Skeletal muscle satellite cell (primary cell): ENCODE measurements around the gene SFT2D2.

Experiments used
- H3K27me3 ChIP-seq: 2 replicates; pipeline ENCODE4 v1.7.0; 2013; ENCODE audit warnings: low read length; ENCODE audit not compliant: control insufficient read depth, insufficient read depth
- H3K36me3 ChIP-seq: 2 replicates; pipeline ENCODE4 v1.7.0; 2013; ENCODE audit warnings: mild to moderate bottlenecking, control low read depth, low read length; ENCODE audit not compliant: insufficient read depth
- H3K4me1 ChIP-seq: 2 replicates; pipeline ENCODE4 v1.7.0; 2013; ENCODE audit warnings: low read length; ENCODE audit not compliant: control insufficient read depth, insufficient read depth
- H3K4me2 ChIP-seq: 2 replicates; pipeline ENCODE4 v1.7.0; 2013; ENCODE audit warnings: mild to moderate bottlenecking, low read length
- H3K4me3 ChIP-seq: 2 replicates; pipeline ENCODE4 v1.7.0; 2013; ENCODE audit warnings: low read length
- H3K9ac ChIP-seq: 2 replicates; pipeline ENCODE4 v1.7.0; 2013; ENCODE audit warnings: mild to moderate bottlenecking, low read depth, low read length, moderate library complexity
- H3K9me3 ChIP-seq: replicated peaks from 2 replicates; pipeline ENCODE4 v1.7.0; 2013; ENCODE audit warnings: mild to moderate bottlenecking, control low read depth, low read length

SFT2D2 gene

DNA sequence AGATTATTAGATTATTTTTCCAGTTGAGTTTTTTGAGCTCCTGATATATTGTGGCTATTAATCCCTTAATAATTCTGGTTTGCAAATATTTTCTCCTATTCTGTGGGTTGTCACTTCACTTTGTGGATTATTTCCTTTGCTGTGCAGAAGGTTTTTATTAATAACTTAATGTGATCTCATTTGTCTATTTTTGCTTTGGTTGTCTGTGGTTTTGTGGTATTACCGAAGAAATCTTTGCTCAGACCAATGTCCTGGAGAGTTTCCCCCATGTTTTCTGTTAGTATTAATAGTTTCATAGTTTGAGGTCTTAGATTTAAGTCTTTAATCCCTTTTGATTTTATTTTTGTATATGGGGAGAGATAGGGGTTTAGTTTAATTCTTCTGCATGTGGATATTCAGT, 47.8 kb downstream of the SFT2D2 start:
- Histone ChIP-seq H3K4me2 (no peak overlapping the region), H3K36me3 (no peaks in the 10 kb centered on the region), H3K4me3 (no peak overlapping the region), H3K27me3 (no peaks in the 10 kb centered on the region), H3K9me3 (peaks cover 3% of the 10 kb centered on the region), H3K9ac (no peak overlapping the region), H3K4me1 (no peaks in the 10 kb centered on the region)

DNA sequence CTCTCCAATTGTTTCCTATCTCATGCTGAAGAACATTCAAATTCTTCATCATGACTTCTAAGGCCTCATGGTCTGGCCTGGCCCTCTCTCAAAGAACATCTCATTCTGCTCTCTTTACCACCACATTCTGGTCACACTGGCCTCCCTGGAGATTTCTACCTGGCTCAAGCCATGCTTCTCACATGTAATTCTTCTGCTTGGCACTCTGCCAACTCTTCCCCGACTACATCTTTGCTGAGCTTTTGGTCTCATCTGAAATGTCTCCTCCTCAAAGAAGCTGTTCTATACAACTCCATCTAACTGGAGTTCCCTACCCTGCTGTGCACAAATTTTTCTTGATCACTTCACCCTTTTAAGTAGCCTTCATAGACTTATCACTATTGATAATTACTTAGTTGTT, 53.4 kb downstream of the SFT2D2 start:
- no peak overlapping the region for H3K9ac ChIP-seq

DNA sequence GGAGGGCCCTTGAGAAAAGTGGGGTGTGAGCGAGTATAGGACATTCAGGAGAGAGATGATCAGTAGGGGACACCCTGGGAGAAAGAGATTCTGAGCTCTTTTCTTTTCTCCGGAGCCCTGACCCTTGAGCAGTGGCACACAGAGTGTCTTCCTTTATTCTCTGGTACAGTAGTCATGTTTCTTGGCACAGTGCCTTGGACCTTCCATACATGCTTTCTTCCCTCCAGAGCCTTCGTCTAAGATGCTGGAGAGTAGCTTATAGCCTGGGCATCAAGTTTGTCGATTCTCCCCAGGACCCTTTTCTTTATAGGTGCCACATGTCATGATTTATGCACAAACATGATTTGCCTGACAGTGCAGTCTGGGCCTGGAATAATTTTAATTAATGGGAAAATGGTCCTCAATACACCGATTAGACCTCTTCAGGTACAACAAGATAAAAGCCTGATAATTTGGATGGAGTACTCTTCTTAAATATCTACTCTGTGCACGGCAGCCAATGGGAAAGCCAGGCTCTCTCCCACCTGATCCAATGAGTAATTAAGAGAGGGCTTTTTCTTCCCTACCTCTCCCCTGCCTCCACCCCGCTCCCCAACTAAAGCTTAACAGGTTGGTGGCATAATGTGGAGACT, 54.6 kb downstream of the SFT2D2 start, which contains the start of gene TBX19:
Gene TBX19 (plus strand): TSS at position 582 of the 632 bp plus-strand sequence. CDS start 214 bp downstream, outside the sequence.
- no peaks in the 10 kb centered on the region for H3K36me3 ChIP-seq
- H3K4me2 ChIP-seq, result no peak within 1 kb of the TSS
- H3K4me1 ChIP-seq, result no peaks in the 10 kb centered on the region
- H3K9ac ChIP-seq, result no peak within 1 kb of the TSS
- peaks cover 3% of the 10 kb centered on the region for H3K9me3 ChIP-seq
- H3K4me3 ChIP-seq, result no peak within 1 kb of the TSS
- no peaks in the 10 kb centered on the region for H3K27me3 ChIP-seq

More for the DNA sequence above, 53.4 kb downstream of the SFT2D2 start:
- peaks cover 3% of the 10 kb centered on the region for H3K9me3 ChIP-seq
- H3K36me3 ChIP-seq, result no peaks in the 10 kb centered on the region
- no peak overlapping the region for H3K4me3 ChIP-seq
- H3K4me1 ChIP-seq, result no peaks in the 10 kb centered on the region
- H3K4me2 ChIP-seq, result no peak overlapping the region
- no peaks in the 10 kb centered on the region for H3K27me3 ChIP-seq

DNA sequence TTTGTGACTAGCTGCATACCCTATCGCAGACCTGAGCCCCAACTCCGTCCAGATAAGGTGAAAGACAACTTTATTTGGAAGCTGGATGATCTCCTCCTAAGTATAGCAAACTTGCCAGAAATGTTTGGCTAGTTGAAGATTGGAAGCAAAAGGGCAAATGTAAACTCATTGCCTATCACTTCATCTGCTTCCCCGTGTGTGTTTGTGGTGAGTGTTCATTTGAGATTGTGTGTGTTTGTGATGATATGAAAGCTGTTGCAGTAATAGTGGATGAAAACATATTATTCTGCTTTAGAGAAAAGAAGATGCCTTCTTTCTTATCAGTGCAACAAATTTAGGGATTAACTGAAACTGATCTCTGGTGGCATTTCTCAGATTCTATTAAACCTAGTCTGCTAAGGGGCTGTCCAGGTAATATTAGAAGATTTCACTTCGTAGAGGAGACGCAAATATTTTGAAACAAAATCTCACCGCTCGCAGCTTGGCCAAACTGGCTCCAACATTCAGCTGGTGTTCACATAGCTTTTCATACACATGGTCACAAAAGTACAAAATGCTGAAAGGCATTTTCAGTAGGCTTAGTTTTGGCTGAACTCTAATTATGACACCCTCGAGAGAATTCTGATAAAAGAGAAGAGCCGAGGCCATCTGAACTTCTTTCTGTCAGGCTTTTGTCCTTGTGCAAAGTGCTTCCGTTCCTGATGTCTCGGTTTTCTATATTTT, 56.0 kb downstream of the SFT2D2 start:
- Histone ChIP-seq H3K9ac (no peak overlapping the region), H3K4me2 (no peak overlapping the region), H3K4me1 (no peaks in the 10 kb centered on the region), H3K4me3 (no peak overlapping the region), H3K9me3 (peaks cover 3% of the 10 kb centered on the region), H3K36me3 (no peaks in the 10 kb centered on the region), H3K27me3 (no peaks in the 10 kb centered on the region)

DNA sequence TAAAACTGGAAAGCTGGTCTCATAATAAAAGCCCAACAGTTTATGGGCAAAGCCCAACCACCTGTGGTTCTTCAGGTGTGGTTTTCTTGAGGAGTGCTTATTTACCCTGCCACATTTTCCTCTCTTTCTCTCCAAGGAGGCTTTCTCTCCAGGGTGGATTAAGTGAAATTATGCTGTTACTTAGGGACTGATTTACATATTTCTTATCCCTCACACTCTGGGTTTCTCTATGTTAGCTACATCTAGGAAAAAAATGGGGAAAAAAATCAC, 59.7 kb downstream of the SFT2D2 start:
- Histone ChIP-seq H3K4me2 (no peak overlapping the region), H3K9ac (no peak overlapping the region), H3K9me3 (no peaks in the 10 kb centered on the region), H3K4me1 (peaks cover 3% of the 10 kb centered on the region), H3K4me3 (no peak overlapping the region), H3K36me3 (no peaks in the 10 kb centered on the region), H3K27me3 (no peaks in the 10 kb centered on the region)

DNA sequence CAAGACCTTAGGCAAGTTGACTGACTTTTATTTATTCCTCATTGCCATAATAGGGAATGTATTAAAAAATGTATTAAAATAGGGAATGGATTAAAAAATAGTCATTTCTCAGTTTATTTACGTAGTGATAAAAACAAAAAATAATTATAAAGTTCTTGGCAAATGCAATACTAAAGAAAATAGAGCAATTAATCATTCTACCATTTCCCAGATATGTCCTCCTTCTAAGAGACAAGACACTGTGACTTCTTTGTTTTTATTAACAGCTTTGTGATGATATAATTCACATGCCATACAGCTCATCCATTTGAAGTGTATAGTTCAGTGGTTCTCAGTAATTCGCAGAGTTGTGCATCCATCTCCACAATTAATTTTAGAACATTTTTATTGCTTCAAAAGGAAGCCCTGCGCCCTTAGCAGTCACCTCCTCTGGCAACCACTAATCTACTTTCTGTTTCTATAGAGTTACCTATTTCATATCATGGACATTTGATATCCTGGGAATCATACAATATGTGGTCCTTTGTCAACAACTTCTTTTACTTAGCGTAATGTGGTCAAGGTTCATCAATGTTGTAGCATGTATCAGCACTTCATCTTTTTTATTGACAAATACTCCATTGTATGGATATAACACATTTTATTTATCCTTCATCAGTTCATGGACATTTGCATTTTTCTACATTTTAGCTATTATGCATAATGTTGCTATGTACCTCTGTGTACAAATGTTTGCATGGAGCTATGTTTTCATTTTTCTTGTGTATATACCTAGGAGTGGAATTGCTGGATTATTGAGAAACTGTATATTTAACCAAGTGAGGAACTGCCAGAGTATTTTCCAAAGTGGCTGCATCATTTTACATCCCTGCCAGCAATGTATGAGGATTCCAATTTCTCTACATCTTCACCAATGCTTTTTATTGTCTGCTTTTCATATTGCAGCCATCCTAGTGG, 60.4 kb downstream of the SFT2D2 start:
- Histone ChIP-seq H3K4me3 (no peak overlapping the region), H3K36me3 (no peaks in the 10 kb centered on the region), H3K9ac (no peak overlapping the region), H3K4me1 (peaks cover 3% of the 10 kb centered on the region), H3K27me3 (no peaks in the 10 kb centered on the region), H3K4me2 (no peak overlapping the region), H3K9me3 (no peaks in the 10 kb centered on the region)

DNA sequence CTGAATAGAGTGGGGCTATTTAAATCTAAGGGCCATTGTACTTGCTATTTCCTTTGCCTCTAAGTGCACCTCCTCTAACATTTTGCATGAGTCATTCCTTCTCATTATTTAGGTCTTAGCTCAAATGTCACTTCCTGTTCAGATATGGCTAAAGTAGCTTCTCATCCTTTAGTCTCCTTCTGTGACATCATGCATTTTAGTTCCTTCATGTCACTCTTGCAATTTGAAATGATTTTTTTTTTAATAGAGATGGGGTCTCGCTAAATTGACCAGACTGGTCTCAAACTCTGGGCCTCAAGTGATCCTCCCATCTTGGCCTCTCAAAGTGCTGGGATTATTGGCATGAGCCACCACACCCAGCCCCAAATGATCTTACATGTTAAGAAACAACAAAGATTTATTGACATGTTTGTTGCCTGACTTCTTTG, 61.4 kb downstream of the SFT2D2 start:
- Histone ChIP-seq H3K4me3 (no peak overlapping the region), H3K9me3 (no peaks in the 10 kb centered on the region), H3K4me2 (no peak overlapping the region), H3K9ac (no peak overlapping the region), H3K27me3 (no peaks in the 10 kb centered on the region), H3K4me1 (peaks cover 3% of the 10 kb centered on the region), H3K36me3 (no peaks in the 10 kb centered on the region)

DNA sequence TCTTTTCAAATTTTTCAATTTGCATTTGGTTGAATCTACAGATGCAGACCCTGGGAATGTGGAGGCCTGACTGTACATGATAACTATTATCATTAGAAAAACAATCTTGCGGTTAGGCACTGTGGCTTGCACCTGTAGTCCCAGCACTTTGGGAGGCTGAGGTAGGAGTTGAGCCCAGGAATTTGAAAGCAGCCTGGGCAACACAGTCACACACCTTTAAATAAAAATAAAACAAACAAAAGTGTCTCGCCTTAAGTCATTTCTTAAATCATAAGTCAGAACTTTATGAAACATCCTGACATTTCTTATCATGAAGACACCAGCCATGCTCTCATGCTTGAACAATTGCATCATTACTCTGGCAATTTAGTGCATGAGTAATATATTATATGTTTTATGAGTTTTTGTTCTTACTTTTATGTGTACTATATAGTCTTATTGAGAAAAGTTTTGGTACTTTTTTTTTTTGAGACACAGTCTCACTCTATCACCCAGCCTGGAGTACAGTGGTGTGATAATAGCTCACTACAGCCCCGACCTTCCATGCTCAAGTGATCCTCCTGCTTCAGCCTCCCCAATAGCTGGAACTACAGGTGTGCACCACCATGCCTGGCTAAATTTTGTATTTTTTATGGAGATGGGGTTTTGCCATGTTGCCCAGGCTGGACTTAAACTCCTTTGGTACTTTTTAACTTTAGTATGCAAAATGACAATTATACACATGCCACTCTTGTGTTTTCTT, 62.7 kb downstream of the SFT2D2 start:
- Histone ChIP-seq H3K4me1 (peaks cover 3% of the 10 kb centered on the region), H3K4me2 (no peak overlapping the region), H3K36me3 (no peaks in the 10 kb centered on the region), H3K4me3 (no peak overlapping the region), H3K9me3 (no peaks in the 10 kb centered on the region), H3K27me3 (no peaks in the 10 kb centered on the region), H3K9ac (no peak overlapping the region)

DNA sequence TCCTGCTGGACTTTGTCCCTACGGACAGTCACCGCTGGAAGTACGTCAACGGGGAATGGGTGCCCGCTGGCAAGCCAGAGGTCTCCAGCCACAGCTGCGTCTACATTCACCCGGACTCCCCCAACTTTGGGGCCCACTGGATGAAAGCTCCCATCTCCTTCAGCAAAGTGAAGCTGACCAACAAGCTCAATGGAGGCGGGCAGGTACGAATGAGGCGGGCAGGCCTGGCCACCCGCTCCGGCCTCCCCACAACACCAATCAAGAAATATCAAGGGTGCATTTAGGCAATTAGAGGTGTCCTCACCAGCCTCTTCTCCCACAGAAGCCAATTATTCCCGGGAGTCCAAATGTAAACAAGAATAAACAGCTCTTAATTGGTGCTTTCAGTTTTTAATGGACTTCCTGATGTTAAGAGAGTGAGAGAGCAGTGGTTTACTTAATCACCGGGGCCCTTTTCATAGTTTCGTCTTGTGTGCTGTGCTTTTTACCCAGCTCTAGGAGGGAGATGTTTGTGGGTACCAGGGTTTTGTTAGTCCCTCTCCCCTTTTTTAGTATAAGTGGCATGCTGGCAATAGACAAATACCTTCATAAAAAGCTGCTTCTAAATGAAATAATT, 65.5 kb downstream of the SFT2D2 start:
- Histone ChIP-seq H3K4me1 (peaks cover 3% of the 10 kb centered on the region), H3K4me2 (no peak overlapping the region), H3K9me3 (no peaks in the 10 kb centered on the region), H3K36me3 (no peaks in the 10 kb centered on the region), H3K9ac (no peak overlapping the region), H3K4me3 (no peak overlapping the region), H3K27me3 (no peaks in the 10 kb centered on the region)

DNA sequence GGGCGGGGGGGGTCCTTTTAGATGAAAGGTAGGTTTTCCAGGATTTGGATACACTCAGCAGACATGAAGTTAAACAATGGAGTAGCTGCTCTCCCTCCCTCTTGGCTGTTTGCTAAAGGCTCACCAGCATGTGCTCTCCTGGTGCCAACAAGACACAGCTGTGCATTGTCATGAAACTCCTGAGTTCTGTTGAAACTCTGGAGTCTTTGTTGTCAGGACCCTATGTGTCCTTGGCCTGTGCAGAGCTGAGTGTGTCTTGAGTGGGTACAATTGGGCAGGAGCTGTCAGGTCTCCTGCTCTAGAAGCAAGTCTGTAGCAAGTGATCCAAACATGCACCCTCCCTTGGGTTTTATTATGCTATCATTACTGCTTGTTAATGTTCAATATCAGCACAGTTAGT, 67.6 kb downstream of the SFT2D2 start:
- H3K36me3 ChIP-seq, result no peaks in the 10 kb centered on the region
- no peak overlapping the region for H3K4me3 ChIP-seq
- no peak overlapping the region for H3K4me2 ChIP-seq
- no peaks in the 10 kb centered on the region for H3K9me3 ChIP-seq
- H3K27me3 ChIP-seq, result no peaks in the 10 kb centered on the region
- peaks cover under 1% of the 10 kb centered on the region for H3K4me1 ChIP-seq
- no peak overlapping the region for H3K9ac ChIP-seq
